Measurements from ENCODE around the gene DLX4.

DLX4 gene

DNA sequence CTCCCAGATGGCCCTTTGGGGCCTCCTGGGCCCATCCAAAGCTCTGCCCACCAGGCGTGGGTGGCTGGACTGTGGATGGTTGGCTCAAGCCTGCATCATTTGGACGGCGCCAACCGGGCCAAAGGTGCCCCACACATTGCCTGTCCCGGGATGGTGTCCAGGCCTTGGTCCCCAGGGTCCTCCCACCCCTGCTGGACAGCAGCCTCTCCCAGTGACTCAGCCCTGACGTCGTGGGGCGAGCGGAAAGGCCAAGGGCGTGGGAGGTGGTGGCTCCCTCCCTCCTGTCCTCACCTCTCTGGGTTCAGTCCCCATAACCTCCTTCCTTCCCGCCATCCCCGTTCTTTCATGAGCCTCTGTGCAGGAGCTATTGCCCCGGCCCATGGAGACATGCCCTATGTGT is 42.1 kb upstream of the DLX4 start:
- TF ChIP-seq, protein P1, sequence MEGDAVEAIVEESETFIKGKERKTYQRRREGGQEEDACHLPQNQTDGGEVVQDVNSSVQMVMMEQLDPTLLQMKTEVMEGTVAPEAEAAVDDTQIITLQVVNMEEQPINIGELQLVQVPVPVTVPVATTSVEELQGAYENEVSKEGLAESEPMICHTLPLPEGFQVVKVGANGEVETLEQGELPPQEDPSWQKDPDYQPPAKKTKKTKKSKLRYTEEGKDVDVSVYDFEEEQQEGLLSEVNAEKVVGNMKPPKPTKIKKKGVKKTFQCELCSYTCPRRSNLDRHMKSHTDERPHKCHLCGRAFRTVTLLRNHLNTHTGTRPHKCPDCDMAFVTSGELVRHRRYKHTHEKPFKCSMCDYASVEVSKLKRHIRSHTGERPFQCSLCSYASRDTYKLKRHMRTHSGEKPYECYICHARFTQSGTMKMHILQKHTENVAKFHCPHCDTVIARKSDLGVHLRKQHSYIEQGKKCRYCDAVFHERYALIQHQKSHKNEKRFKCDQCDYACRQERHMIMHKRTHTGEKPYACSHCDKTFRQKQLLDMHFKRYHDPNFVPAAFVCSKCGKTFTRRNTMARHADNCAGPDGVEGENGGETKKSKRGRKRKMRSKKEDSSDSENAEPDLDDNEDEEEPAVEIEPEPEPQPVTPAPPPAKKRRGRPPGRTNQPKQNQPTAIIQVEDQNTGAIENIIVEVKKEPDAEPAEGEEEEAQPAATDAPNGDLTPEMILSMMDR (IDR thresholded peaks at IDR 0.05; ENCODE audit: insufficient read depth, missing control alignments) = no peak
- DNase-seq (ENCODE audit: insufficient read length, low spot score) (no peak), FAIRE-seq (no peak)

DNA sequence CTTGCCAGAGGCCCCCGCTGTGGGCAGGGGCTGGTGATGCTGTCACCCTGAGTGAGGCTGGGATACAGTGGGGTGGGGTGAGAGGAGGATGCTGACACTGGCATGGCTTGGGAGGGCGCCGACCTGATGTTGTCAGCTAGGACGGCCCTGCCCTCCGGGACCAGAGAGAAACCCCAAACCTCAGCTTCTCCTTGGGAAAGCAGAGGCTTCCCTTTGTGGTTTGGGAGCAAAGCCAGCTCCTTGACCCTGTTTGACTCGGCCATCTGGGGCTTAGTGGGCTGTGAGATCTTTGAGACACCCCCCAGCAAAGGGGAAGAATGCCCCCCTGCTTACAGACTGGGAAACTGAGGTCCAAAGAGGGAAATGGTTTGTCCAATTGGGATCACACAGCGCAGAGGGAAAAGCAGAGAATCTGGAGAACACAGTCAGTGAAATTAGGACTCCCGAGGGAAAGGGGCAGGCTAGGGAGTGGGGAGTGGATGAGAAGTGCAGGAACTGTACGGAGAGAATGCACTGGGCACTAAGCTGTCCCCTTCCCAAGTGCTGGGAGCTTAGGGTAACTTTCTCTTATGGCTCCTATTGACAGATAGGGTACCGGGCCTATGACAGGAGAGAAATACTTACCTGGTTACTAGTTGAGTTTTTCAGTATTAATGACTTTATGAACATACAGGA is 40.7 kb upstream of the DLX4 start:
- FAIRE-seq = no peak
- TF ChIP-seq, protein P1 (IDR thresholded peaks at IDR 0.05; ENCODE audit: insufficient read depth, missing control alignments) = no peak
- no peak for DNase-seq (ENCODE audit: insufficient read length, low spot score)

DNA sequence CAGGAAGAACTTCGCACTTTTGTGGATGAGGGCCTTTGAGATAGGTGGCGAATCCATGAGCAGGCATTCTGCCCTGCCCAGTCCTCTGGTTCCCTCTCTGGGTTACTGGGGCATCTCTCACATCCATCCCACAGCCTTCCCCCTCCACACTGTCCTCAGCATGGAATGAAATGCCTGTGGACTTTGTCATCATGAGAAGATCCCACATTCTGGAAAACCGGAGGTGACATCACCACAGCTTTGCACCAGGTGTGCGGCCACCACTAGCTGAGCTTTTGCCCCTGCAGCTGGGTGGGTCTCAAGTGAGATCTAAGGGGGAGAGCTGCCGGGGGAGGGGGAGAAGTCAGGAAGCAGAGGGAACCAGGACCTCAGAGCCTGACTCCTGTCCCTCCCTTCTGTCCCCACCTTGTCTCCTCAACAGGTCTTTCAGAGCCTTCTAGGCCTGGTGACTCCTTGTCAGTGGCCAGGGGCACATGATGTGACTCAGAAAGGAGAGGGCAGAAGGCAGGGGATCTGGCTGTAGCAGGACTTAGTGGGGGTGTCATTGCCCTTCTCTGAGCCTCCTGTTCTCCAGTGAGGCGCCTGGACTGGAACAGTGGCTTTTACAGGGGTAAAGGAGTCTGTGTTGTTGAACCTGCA is 40.0 kb upstream of the DLX4 start:
- FAIRE-seq = no peak
- TF ChIP-seq, protein P1 (IDR thresholded peaks at IDR 0.05; ENCODE audit: insufficient read depth, missing control alignments) = no peak
- DNase-seq (ENCODE audit: insufficient read length, low spot score) = no peak

DNA sequence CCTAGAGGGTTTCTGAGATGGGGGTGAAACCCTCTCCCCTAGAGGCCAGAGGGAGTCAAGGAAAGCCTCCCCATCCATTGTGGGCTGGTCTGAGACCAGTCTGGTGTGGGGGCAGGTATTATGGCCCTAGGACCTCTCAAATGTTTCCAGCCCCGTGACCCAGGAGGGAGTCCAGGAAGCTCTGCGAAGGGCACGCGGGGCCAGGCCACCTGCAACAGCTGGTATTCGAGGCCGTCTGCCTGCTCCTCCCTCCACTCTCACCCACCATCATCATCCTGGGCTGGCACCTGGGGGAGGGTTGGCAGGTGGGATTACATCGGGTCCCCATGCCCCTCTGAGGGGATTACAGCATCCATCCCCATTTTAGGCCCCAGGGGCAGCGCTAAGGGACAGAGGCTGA is 38.1 kb upstream of the DLX4 start:
- TF ChIP-seq, protein P1 (IDR thresholded peaks at IDR 0.05; ENCODE audit: insufficient read depth, missing control alignments) = no peak
- no peak for DNase-seq (ENCODE audit: insufficient read length, low spot score)
- no peak for FAIRE-seq

DNA sequence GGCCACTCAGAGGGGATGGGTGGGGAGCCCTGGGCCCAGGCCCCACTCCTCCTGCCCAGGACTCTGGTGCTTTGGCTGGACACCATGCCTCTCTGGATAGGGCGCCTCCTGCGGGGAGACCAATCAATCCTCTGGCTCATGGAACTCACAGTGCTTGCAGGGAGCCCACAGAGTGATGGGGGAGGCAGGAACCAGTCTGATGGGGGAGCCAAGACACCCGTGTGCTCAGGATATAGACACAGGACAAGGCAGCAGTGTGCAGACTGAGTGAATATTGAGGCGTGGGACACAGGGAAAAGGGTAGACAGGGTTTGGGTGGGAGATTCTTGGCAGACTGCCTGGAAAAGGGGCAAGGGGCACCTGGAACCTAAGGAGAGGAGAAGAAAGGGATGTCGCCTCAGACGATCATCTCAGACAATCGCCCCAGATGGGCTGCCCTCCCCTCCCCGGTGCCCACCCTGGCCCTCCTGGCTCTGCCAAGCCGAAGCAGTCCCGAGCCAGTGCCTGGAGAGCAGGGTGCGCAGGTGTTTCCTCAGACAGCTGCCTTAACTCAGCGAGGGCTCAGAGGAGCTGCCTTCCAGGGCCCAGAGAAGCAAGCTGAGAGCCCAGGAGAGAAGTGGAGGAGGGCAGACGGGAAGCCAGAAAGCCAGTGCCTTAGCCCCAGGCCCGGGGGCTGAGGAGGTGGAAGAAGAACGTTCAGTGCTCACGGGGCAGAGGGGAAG is 37.4 kb upstream of the DLX4 start:
- no peak for DNase-seq (ENCODE audit: insufficient read length, low spot score)
- TF ChIP-seq, protein P1 (IDR thresholded peaks at IDR 0.05; ENCODE audit: insufficient read depth, missing control alignments) = no peak
- FAIRE-seq = no peak

DNA sequence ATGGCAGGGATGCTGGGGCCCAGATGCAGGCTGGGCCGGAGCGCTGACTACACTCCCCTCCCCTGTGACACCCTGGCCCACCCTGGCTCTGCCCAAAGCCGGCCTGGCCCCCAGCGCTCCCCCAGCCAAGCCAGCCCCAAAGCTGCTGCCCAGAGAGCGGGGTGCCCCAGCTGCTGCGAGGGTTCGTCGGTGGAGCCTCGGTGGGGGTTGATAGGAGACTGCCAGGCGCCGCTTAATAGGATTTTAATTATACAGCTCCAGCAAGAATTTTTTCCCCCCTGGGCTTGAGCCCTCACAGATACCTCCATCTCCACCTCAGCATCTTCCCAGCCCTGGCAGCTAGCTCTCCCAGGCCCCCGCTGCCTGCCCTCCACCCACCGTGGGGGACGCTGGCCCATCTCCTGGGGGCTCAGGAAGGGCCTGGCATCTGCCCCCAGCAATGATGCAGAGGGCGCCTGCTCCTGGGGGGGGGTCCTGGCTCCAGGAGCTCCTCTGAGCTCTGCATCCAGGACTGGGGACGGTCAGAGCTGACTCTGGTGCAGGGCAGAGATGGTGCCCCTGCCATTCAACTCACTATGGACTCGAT is 36.8 kb upstream of the DLX4 start:
- TF ChIP-seq, protein P1 (IDR thresholded peaks at IDR 0.05; ENCODE audit: insufficient read depth, missing control alignments) = no peak
- no peak for FAIRE-seq
- peak; percentile 72 for DNase-seq (ENCODE audit: insufficient read length, low spot score)
